ENCODE results near the gene CCZ1B. TPM values are rescaled to one million over a fixed set of nuclear protein-coding genes. Genes with fewer than 3 reads are reported as not detected.
"Not testable (repeated sequence)": the region's sequence is repeated elsewhere in the genome, so short reads cannot be mapped to it uniquely, and the experiment has no call there.

CCZ1B gene
- total and polyA plus RNA-seq, 2 donors (not counting 1 experiment from before 2014, with no cell fraction given): 20.3 to 92.8 TPM

DNA sequence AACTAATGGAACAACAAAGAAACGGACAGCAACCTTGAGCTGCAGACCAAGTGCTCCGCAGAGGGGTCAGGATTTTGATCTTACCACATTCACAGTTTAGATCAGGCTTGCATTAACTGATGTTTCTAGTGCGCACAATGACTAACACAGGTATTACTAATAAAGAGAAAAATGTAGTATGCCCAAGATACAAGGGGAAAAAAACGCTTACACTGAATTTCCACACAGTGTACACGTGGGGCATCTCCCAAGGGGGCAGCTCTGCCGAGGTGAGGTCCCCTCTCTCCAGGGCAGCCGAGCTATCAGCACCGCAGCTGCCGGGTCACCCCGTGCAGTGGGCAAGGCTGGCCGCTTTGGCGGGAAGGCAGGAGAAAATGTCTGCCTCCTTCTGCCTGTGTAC lies 26.2 kb downstream of the CCZ1B start:
- H3K4me3 ChIP-seq (ENCODE audit: control extremely low read depth in 1 of 5, extremely low read depth in 1 of 5, insufficient read depth in 1 of 5, low read depth in 2 of 5, low read length in 4 of 5); DNase-seq; H3K27me3 ChIP-seq (replicated peaks in 1 of 4; ENCODE audit: control extremely low read depth in 1 of 4, control insufficient read depth in 3 of 4, insufficient read depth in 4 of 4, low read length in 3 of 4); H3K27me3 Mint-ChIP-seq; H3K27ac Mint-ChIP-seq; H3K9me3 ChIP-seq (ENCODE audit: control extremely low read depth in 1 of 3, control insufficient read depth in 2 of 3, insufficient read depth in 1 of 3, low read length in 2 of 3); H3K4me1 Mint-ChIP-seq; POLR2A ChIA-PET; intact Hi-C loops (cut with micrococcal nuclease); H3K4me3 Mint-ChIP-seq; H3K36me3 ChIP-seq (replicated peaks in 1 of 2; ENCODE audit: control extremely low read depth in 1 of 2, control insufficient read depth in 1 of 2, extremely low read depth in 1 of 2, insufficient read depth in 2 of 2, low read length in 1 of 2); H3K9ac ChIP-seq (ENCODE audit: low read length); H3K4me1 ChIP-seq (ENCODE audit: control insufficient read depth in 2 of 2, insufficient read depth in 2 of 2, low read length in 2 of 2); H3K9me3 Mint-ChIP-seq (ENCODE audit: insufficient read depth); H4K20me1 ChIP-seq (ENCODE audit: control insufficient read depth, insufficient read depth, low read length, poor library complexity, severe bottlenecking); H3K4me2 ChIP-seq (replicated peaks; ENCODE audit: low read depth, low read length, poor library complexity, severe bottlenecking); CTCF ChIA-PET; H3K79me2 ChIP-seq (ENCODE audit: control insufficient read depth, insufficient read depth, low read length); ATAC-seq (ENCODE audit: low read depth); H2AFZ ChIP-seq (ENCODE audit: insufficient read depth, low read depth, low read length, poor library complexity, severe bottlenecking); H3K27ac ChIP-seq (ENCODE audit: low read length in 2 of 2): not testable (repeated sequence)
- WGBS (ENCODE audit: insufficient coverage): no CpG with 5 or more reads among the region's 12 CpGs

DNA sequence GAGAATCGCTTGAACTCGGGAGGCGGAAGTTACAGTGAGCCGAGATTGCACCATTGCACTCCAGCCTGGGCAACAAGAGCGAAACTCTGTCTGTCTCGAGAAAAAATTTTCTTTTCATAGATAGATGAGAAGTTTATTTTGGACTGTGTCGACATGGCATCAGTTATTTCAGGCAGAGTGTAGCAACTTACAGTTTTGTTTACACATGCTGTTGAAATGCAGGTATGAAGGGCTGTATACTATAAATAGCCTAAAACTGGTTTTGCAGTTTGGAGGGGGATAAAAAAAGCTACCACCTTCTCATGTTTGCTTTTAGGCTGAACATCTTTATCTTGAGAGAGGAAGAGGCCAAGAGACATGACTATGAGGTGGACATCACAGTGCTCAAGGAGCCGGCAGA lies 28.0 kb downstream of the CCZ1B start:
- H3K9me3 Mint-ChIP-seq (ENCODE audit: insufficient read depth); H3K27me3 ChIP-seq (replicated peaks in 1 of 4; ENCODE audit: control extremely low read depth in 1 of 4, control insufficient read depth in 3 of 4, insufficient read depth in 4 of 4, low read length in 3 of 4); H3K4me1 Mint-ChIP-seq; POLR2A ChIA-PET; ATAC-seq (ENCODE audit: low read depth); intact Hi-C loops (cut with micrococcal nuclease); H3K4me2 ChIP-seq (replicated peaks; ENCODE audit: low read depth, low read length, poor library complexity, severe bottlenecking); H3K27ac Mint-ChIP-seq; H3K79me2 ChIP-seq (ENCODE audit: control insufficient read depth, insufficient read depth, low read length); DNase-seq; H2AFZ ChIP-seq (ENCODE audit: insufficient read depth, low read depth, low read length, poor library complexity, severe bottlenecking); H3K27me3 Mint-ChIP-seq; H4K20me1 ChIP-seq (ENCODE audit: control insufficient read depth, insufficient read depth, low read length, poor library complexity, severe bottlenecking); H3K4me3 Mint-ChIP-seq; H3K9ac ChIP-seq (ENCODE audit: low read length); H3K36me3 ChIP-seq (replicated peaks in 1 of 2; ENCODE audit: control extremely low read depth in 1 of 2, control insufficient read depth in 1 of 2, extremely low read depth in 1 of 2, insufficient read depth in 2 of 2, low read length in 1 of 2); H3K4me1 ChIP-seq (ENCODE audit: control insufficient read depth in 2 of 2, insufficient read depth in 2 of 2, low read length in 2 of 2); H3K27ac ChIP-seq (ENCODE audit: low read length in 2 of 2); CTCF ChIA-PET; H3K9me3 ChIP-seq (ENCODE audit: control extremely low read depth in 1 of 3, control insufficient read depth in 2 of 3, insufficient read depth in 1 of 3, low read length in 2 of 3); H3K4me3 ChIP-seq (ENCODE audit: control extremely low read depth in 1 of 5, extremely low read depth in 1 of 5, insufficient read depth in 1 of 5, low read depth in 2 of 5, low read length in 4 of 5): not testable (repeated sequence)
- WGBS (ENCODE audit: insufficient coverage): no CpG with 5 or more reads among the region's 8 CpGs

DNA sequence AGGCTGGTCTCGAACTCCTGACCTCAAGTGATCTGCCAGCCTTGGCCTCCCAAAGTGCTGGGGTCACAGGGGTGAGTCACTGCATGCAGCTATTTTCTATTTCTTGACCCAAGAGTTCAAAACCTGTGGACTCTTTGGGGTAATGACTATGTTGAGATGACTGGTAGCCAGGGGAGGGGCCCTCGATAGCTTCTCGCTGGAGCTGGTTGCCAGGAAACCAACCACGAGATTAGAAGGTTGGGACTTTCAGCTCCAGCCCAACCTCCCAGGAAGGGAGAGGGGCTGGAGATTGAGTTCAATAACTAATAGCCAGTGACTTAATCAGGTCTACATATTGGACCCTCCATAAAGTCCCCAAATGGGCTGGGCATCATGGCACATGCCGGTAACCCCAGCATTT lies 28.9 kb downstream of the CCZ1B start:
- POLR2A ChIA-PET; H3K4me1 Mint-ChIP-seq; H3K4me2 ChIP-seq (replicated peaks; ENCODE audit: low read depth, low read length, poor library complexity, severe bottlenecking); CTCF ChIA-PET; H3K27me3 ChIP-seq (replicated peaks in 1 of 4; ENCODE audit: control extremely low read depth in 1 of 4, control insufficient read depth in 3 of 4, insufficient read depth in 4 of 4, low read length in 3 of 4); H3K36me3 ChIP-seq (replicated peaks in 1 of 2; ENCODE audit: control extremely low read depth in 1 of 2, control insufficient read depth in 1 of 2, extremely low read depth in 1 of 2, insufficient read depth in 2 of 2, low read length in 1 of 2); H3K27me3 Mint-ChIP-seq; H3K4me3 Mint-ChIP-seq; H3K9me3 Mint-ChIP-seq (ENCODE audit: insufficient read depth); H3K4me1 ChIP-seq (ENCODE audit: control insufficient read depth in 2 of 2, insufficient read depth in 2 of 2, low read length in 2 of 2); DNase-seq; H3K4me3 ChIP-seq (ENCODE audit: control extremely low read depth in 1 of 5, extremely low read depth in 1 of 5, insufficient read depth in 1 of 5, low read depth in 2 of 5, low read length in 4 of 5); H3K27ac Mint-ChIP-seq; intact Hi-C loops (cut with micrococcal nuclease); H4K20me1 ChIP-seq (ENCODE audit: control insufficient read depth, insufficient read depth, low read length, poor library complexity, severe bottlenecking); H3K9me3 ChIP-seq (ENCODE audit: control extremely low read depth in 1 of 3, control insufficient read depth in 2 of 3, insufficient read depth in 1 of 3, low read length in 2 of 3); ATAC-seq (ENCODE audit: low read depth); H3K9ac ChIP-seq (ENCODE audit: low read length); H2AFZ ChIP-seq (ENCODE audit: insufficient read depth, low read depth, low read length, poor library complexity, severe bottlenecking); H3K27ac ChIP-seq (ENCODE audit: low read length in 2 of 2); H3K79me2 ChIP-seq (ENCODE audit: control insufficient read depth, insufficient read depth, low read length): not testable (repeated sequence)
- no CpG with 5 or more reads among the region's 5 CpGs for WGBS (ENCODE audit: insufficient coverage)

DNA sequence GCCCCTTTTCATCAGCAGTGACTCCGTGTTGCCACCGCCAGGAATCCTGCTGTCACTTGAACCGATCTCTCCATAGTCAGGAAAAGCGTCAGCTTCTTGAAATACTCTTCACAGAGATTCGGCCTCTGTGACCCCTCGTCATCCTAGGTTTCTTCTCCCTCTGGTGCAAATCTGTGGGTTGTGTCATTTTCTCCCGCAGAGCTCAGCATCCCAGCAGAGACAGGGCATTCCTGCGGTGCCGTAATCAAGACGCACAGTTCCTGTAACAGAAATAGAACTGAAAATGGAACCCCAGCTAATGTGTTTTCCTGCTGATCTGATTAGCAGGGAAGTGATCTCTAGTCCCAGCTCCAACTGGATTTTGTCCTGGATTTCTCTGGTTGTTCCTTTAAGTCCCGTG lies 31.8 kb downstream of the CCZ1B start:
- H3K9me3 Mint-ChIP-seq (ENCODE audit: insufficient read depth); CTCF ChIA-PET; POLR2A ChIA-PET; ATAC-seq (ENCODE audit: low read depth); H3K27me3 Mint-ChIP-seq; H3K27me3 ChIP-seq (replicated peaks in 1 of 4; ENCODE audit: control extremely low read depth in 1 of 4, control insufficient read depth in 3 of 4, insufficient read depth in 4 of 4, low read length in 3 of 4); DNase-seq; H4K20me1 ChIP-seq (ENCODE audit: control insufficient read depth, insufficient read depth, low read length, poor library complexity, severe bottlenecking); intact Hi-C loops (cut with micrococcal nuclease); H3K36me3 ChIP-seq (replicated peaks in 1 of 2; ENCODE audit: control extremely low read depth in 1 of 2, control insufficient read depth in 1 of 2, extremely low read depth in 1 of 2, insufficient read depth in 2 of 2, low read length in 1 of 2); H3K4me2 ChIP-seq (replicated peaks; ENCODE audit: low read depth, low read length, poor library complexity, severe bottlenecking); H3K27ac ChIP-seq (ENCODE audit: low read length in 2 of 2); H3K4me3 Mint-ChIP-seq; H3K79me2 ChIP-seq (ENCODE audit: control insufficient read depth, insufficient read depth, low read length); H3K4me3 ChIP-seq (ENCODE audit: control extremely low read depth in 1 of 5, extremely low read depth in 1 of 5, insufficient read depth in 1 of 5, low read depth in 2 of 5, low read length in 4 of 5); H3K9me3 ChIP-seq (ENCODE audit: control extremely low read depth in 1 of 3, control insufficient read depth in 2 of 3, insufficient read depth in 1 of 3, low read length in 2 of 3); H3K27ac Mint-ChIP-seq; H2AFZ ChIP-seq (ENCODE audit: insufficient read depth, low read depth, low read length, poor library complexity, severe bottlenecking); H3K4me1 ChIP-seq (ENCODE audit: control insufficient read depth in 2 of 2, insufficient read depth in 2 of 2, low read length in 2 of 2); H3K4me1 Mint-ChIP-seq; H3K9ac ChIP-seq (ENCODE audit: low read length): not testable (repeated sequence)
- WGBS (ENCODE audit: insufficient coverage): no CpG with 5 or more reads among the region's 11 CpGs

Data from B cell (primary cell).